Effector CD8-positive, alpha-beta T cell (primary cell): ENCODE measurements around the gene THAP5.
A peak's percentile ranks its signal among the peaks of the same experiment; 100 is the strongest.

Experiments
- DNase-seq: peaks from one replicate; lab custom pipeline; 2025; lab: John Stamatoyannopoulos, UW
- total RNA-seq, 4 experiments: gene quantifications; one replicate each; lab custom pipeline; 2026; lab: John Stamatoyannopoulos, UW

THAP5 gene, protein sequence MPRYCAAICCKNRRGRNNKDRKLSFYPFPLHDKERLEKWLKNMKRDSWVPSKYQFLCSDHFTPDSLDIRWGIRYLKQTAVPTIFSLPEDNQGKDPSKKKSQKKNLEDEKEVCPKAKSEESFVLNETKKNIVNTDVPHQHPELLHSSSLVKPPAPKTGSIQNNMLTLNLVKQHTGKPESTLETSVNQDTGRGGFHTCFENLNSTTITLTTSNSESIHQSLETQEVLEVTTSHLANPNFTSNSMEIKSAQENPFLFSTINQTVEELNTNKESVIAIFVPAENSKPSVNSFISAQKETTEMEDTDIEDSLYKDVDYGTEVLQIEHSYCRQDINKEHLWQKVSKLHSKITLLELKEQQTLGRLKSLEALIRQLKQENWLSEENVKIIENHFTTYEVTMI
- total RNA-seq, result 26.5 to 41.1 (median 35.6) reads per million in 4 experiments

DNA sequence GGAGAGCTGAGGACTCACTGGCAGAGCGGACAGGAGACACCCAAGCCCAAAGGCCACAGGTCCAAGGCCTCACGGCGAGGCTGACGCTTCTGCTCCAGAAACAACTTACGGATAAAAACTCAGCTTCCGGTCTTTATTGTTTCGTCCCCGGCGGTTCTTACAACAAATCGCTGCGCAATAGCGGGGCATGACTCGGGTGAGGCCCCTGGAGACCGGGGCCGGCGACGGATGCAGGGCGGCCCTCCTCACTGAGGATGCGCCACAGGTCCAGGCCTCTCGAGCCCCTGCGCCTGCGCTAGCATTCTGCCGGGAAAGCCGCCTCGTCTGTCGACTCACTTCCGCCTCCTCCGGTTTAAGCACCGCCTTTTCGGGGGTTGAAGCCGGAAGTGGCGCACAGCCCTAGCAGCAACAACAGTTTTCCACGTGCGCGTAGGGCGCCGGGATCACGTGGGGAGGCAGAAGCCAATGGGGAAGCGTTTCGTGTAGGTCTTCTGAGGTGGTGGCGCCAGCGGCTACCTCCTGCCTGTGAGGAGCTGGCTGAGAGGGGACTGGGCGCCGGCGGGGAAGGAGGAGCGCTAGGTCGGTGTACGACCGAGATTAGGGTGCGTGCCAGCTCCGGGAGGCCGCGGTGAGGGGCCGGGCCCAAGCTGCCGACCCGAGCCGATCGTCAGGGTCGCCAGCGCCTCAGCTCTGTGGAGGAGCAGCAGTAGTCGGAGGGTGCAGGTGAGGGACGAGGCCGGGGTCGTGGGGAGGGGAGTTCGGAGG lies at the start of gene THAP5, which contains the start of gene DNAJB9:
TSS of gene THAP5 (minus strand) at position 326 of the 765 bp plus-strand sequence. CDS start at position 189, 137 bp downstream.
TSS of gene DNAJB9 (plus strand) at position 494 of the 765 bp plus-strand sequence. CDS start 1,853 bp downstream, outside the sequence.
- peak; percentile 99 for DNase-seq

DNA sequence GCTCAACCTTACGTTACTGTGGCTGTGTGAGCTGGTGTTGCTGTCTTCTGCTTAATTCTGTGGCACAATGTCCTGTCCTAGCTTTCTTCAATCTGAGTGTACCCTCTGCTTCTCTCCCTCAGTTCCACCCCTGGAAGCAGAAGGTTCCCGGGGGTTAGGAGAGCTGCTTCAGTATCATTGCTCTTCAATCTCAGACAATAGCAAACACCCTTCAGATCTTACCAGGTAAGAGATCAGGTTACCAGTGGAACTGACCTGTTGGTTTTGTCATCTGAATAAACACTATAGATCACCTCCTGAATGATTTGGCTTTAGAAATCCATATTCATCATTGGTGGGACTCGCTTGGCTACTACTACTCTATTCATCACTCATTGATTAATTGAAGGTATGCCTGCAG lies 48.5 kb upstream of the THAP5 start:
- no peak for DNase-seq

DNA sequence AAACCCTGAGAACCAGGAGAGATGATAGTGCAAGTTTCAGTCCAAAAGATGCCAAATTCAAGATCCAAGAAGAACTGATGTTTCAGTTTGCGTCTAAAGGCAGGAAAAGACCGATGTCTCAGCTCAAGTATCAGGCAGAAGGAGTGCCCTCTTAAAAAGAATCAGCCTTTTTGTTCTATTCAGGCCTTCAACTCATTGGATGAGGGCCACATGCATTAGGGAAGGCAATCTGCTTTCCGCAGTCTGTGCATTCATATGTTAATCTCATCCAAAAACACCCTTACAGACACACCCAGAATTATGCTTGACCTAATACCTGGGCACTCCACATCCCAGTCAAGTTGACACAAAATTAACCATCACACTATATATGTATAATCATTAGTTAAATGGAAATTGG lies 45.4 kb upstream of the THAP5 start:
- no peak for DNase-seq

DNA sequence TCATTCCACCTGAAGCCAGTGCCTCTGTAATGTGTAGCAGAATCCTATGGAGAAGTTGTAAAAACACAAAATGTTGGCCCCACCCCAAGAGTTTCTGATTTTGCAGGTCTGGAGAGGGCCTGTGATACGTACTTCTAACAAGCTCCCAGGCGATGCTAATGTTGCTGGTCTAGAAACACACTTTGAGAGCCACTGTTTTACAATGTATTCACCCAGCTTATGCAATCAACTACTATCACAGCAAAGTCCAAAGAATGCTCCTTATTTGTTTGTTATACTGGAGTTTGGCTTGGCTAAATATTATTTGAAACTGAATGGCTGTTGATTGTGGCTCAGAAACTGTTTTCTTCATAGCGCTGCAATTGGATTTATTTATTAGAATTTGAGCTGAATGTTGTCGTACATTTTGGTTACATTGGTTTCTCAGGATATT lies 44.5 kb upstream of the THAP5 start:
- DNase-seq, result no peak

DNA sequence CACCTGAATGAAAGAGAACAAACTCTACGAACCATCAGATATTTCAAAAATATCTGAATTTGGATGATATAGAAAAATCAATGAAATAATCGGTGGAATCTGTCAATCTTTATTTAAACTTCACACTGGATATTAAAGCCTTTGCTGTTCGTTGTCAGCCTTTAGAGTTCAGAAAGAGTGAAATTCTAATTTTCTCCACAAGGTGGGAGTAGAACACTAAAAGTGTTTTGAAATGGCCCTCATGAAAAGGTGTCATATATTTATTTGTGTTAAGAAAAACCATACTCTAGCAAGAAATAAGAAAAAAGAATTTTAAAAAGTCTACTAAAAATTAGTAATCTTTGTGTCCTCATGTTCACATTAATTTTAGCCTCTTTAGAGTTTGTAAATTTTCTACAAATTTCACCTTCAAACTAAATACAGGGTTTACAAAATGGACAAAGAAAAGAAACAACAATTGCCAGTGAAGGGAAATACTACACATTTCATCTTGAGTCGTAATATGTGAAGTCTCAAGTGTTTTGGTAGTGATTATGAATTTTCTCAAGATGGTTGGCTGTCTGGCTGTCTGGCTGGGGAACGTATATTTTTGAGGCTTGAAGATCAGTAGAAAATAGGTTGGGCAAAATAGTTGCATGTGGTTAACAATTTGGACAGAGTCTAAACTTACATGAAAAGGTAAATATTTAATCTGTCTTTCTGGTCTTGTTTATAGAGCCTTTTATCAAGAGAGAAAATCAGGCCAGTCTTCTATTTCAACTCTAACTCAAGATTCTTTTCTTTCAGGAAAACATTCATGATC lies 43.8 kb upstream of the THAP5 start:
- DNase-seq, result no peak

DNA sequence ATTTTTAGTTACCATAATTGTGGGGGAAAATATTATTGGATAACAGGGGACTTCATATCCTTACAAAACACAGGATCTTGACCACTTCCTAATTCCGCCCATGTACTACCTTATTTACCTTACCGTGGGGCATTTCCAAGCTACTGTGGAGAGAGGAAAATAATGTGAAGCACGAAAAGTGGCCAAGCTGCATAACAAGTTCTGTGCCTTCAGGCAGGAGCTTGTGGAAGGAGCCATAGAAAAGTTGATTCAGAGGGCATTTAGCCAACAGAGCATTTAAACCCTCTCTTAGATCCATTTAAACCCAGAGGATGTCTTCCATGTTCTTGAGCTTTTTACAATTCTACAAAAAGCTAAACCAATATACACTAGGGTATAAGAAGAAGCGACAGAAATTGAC lies 41.8 kb upstream of the THAP5 start:
- DNase-seq, result no peak

DNA sequence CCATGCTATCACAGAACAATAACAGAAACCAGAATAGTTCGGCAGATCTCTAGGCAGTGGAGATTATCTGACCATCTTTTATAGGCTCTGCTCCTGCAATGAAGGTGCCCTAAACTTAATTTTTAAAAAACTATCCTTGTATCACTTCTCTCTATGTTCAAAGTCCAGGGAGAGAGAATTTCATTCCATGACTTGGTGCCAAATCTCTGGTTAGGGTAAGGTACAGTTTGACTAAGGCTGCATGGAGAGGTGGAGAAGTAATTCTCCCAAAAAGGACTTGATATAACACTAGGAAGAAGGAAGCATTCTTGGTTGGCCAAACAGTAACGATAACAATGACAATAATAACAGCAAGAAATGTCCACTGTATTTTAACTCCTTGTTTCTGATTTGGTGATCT lies 40.1 kb upstream of the THAP5 start:
- no peak for DNase-seq

DNA sequence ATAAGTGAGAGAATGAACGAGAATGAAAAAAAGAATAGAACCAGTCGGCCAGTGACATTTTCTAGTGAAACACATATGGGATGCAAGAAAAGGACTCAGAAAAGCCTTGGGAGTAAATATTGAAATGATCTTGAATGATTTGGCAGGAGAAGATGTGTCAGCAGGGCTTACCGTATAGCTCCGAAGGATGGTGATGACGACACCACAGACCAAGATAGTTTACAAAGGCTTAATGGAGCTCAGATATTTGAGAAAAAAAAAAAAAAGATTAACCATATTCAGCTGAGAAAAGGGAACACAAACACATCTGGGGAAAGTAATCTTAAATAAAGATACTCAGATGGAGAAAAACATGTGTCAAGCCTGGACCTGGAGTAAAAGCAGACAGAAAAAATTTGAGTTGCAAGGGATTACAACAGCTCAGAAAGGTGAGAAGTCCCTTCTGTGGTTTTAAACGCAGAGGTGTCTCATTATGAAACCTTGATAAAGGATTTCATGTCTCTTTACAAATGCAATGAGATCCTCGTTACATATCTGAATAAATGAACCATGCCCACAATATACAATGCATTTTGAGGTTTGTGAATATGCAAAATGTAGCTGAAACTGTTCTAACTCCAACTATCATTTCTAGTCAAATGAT lies 36.2 kb upstream of the THAP5 start:
- no peak for DNase-seq

DNA sequence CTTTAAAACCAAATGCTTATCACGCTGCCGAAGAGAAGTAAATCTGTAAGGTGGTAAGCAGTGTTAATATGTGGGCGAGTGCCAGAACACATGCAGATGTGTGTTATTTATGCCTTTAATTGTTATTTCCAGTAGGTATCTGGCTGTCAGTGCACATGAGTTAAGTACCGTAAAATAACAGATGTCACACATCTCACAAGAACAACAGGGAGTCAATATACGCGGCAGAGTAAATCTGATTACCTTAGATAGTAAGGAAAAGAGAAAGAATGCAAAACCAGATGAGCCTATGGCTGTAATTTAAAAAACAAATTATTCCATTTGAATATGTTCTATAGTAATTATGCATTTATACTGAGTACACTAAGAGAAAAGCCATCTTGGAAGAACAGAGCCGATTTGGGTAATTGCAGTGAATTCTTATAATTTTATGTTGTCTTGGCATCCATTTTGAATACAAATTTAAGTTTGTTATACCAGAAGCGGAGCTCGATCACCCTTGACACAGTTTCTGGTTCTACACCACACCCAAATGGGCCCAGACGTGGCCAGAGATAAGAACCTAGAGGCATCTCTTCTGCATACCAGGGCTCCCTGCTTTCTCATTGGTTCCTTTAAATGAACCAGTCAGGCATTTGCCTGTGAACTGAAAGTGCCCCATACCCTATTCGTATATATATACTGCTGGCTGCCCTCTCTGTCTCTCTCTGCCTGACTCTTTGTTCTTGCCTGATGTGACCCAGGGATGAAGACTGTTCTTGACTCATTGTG lies 35.0 kb upstream of the THAP5 start:
- DNase-seq, result no peak

DNA sequence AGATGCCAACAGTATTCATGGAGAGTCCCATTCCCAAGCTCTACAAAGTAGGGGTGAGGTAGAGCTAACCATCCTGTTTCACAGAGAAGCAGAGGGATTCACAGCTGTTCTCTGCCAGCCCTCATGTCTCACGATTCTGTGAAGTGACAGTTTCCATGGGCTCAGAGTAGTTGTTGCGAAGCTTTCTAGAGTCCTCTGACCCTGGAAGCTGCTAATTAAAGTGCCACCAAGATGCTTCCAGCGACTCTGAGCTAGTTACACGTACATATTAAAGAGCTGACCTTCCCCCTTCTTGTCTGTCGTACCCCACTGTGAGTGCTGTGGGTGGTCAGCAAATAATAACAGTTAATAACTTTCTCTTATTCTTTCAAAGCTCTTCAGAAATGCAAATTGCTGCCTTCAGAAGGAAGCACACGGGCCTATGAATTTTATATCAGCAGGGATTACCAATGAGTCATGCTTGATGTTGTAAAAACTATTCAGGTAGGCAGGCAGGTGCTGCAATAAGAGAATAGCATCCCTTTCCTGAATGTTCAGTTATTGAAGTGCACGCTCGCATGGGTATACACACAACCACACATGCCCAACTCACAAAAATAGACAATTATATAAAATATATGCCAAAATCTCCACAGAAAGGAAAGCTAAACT lies 34.3 kb upstream of the THAP5 start:
- DNase-seq, result no peak

DNA sequence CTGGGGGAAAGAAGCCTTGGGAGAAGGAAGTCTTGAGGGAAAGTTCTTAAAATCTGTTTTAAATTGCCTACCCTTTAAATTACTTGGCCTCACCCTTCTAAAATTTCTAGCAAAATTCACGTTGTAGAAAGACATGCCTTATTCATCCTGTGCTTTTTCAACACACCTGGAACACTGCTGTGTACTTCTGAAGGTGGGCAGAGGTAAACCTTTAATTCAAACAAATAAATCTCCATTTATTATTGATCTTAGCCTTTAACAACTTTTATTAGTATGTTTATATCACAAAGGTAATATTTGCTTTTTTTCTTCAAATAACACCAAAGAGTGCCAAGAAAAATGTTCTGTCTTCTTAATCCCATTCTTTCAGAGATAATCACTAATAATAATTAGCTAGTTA lies 30.9 kb upstream of the THAP5 start:
- DNase-seq, result no peak

DNA sequence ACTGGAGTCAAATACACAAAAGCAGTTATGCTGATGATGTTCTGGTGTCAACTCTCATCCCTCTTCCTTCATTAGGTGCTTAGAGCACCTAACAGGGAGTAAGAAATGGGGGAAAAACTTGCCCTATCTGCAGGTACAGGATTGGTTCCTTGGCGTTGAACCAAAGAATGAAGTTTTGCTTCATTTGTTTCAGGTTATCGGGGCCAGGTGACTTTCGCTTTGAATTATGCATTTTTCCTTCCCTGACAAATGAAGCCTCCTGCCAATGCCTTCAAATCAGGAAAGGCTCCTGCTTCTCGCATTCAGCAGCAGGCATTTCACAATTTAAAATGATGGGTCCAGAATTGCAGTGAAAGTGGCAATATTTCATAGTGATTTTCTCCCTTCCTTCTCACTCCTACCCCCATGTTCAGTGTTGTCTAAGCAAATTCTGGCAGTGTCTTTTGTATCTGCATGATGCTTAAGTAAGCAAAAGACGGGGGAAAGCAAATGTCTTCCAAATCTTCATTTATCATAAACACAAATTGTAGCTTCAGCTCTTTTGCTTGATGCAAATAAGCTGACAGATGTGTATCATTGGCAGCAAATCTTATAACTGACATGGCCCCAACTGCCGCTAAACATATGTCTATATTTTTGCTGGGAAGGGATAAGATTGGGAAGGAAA lies 29.5 kb upstream of the THAP5 start:
- no peak for DNase-seq

DNA sequence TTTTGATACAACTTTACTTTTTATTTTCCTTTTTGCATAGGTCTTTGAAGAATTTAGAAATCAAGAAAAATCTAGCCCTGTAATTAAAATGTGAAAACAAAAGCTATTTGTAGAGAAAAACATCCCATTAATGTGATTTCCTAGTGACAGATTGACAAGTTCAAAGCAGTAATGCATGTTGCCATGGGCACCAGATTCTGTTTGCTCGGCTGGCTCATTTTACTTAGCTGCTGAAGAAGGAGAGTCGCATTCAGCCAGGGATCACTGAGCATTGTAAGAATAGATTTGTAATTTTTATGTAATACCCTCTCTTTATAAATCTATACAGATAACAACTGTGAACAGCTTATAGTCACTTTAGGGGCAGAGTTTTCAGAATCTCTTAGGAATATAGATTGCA lies 28.6 kb upstream of the THAP5 start:
- no peak for DNase-seq

DNA sequence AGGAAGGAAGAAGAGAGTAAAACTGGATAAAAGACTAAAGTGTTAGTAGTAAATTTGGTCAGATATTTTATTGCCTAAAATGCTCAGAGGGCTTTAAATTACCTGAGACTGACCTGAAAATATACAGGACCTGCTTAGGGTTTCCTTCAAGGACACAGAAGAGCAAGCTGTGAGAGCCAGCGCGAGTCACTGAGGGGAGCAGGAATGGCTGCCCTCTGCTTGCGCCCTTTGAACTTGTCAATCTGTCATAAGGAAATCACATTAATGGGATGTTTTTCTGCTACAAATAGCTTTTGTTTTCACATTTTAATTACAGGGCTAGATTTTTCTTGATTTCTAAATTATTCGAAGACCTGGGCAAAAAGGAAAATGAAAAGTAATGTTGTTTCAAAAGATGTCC lies 27.1 kb upstream of the THAP5 start:
- DNase-seq, result no peak

DNA sequence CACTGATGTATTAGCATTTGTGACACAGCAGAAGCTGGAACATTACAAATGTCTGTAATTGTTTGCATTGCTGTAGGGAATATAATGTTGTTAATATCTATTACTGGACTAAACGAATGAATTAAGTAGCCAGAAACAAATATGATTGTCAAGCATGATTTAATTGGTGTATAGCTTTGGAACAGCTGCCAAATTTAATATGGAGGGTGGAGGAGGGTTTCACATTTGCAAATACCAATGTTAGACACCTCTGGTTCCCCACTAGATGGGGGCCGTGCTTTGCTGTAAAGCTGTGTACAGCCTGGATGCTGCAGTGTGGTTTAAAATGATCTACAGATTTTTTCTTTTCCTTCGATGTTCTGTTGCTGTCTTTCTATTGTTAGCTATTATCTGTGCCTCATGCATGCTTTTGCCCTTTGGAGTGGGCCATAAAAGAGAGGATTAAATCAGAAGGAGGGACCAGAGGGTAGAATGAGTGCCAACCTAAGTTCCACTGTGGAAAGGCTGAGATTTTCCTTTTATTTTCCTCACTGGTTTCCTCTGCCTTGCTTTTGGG lies 23.2 kb upstream of the THAP5 start:
- no peak for DNase-seq

DNA sequence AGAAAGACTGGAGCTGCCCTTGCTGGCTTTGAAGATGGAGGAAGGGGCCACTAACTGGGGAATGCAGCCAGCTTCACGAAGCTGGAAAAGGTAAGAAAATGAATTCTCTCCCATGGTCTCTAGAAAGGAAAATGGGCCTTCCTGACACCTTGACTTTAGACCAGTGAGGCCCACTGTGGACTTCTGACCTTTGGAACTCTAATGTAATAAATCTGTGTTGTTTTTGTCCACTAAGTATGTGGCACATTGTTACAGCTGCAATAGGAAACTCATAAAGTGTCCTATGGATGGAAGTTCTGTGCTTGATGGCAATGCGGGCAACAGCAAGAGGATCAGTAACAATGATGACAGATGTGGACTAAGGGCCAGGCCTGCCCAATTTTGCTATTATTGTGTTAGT lies 21.1 kb upstream of the THAP5 start:
- DNase-seq, result no peak

DNA sequence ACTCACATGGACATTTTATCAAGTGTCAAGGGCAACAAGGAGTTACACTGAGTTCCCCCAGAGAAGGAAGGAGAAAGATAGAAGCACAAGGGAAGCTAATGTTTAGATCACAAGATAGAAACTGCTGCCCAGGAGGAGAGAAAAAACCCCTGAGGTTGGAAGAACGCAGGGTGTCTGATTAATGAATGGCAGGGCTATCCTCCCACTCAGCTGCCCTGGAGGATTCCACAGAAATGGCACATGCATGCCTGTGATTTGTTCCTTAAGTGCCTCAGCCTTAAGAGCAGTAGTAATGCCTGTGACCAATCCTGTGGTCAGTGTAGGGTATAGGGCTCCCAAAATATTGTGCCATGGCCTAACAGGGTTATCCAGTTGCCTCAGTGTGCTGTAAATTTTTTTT lies 20.4 kb upstream of the THAP5 start:
- no peak for DNase-seq

DNA sequence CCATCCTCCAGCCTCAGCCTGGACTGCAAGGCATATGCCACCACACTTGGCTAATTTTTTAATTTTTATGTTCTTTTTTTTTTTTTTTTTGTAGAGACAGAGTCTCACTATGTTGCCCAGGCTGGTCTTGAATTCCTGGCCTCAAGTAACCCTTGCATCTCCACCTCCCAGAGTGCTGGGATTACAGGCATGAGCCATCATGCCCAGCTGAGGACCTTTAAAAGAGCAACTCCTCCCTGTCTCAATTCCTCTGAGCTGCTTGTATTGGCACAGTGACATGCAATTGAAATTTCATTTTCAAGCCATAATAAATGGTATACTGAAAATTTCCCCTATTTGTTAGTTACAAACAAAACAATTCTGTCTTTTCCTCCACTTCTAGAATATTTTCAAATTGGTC lies 19.7 kb upstream of the THAP5 start:
- DNase-seq, result no peak

DNA sequence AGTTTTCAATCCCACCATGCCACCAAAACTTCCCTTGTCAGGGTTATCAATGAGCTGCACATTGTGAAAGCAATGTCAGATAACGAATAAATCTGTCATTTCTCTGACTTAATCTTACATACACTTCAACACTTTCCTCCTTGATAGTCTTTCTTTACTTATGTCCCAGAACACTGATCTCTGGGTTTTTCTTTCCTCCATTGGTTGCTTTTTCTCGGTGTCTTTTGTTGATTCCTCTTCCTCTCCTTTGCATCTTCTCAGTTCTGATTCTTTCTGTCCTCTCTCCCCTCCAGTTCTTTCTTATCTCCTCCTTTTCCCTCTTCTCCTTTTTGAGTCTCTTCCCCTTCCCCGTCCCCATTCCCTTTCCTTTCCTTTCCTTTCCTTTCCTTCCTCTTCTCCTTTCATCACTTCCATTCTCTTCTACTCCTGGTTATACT lies 16.8 kb upstream of the THAP5 start:
- DNase-seq, result no peak
